ENCODE measurements around the gene APBB2.

The APBB2 gene

DNA sequence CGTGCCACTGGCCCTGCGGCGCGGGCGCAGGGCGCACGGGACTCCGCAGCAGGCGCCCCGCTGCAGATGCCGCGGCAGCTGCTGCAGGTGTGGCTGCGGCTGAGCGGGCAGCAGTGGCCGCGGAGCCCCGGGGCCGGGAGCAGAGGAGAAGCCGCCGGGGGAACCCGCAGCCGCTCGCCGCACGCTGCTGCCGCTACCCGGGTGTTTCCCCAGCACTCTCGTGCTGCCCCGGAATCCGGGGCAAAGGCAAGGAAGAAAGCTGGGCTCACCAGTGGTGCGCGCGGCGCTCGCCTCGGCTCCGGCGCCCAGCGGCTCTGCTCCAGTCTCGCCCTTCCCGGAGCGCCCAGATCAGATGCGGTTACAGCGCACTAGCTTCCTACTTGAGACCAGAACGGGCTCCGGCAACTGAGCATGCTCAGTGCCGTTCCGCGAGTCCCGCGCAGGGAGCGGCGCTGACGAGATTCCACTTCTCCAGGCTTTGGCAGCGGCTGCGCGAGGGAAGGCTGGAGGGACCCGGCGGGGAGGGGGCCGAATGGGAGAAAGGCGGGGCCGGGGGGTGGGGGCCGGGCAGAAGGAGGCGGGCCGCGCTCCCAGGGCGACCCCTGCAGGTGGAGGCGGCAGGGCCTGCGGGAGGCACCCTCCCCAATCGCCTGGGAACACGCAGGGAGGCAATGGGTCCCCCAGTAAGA is at the start of gene APBB2:
Gene APBB2, minus strand, starts transcription at position 407 of the 689 bp plus-strand sequence. CDS start 181,288 bp downstream, outside the sequence.
- peak; percentile 96 for DNase-seq

DNA sequence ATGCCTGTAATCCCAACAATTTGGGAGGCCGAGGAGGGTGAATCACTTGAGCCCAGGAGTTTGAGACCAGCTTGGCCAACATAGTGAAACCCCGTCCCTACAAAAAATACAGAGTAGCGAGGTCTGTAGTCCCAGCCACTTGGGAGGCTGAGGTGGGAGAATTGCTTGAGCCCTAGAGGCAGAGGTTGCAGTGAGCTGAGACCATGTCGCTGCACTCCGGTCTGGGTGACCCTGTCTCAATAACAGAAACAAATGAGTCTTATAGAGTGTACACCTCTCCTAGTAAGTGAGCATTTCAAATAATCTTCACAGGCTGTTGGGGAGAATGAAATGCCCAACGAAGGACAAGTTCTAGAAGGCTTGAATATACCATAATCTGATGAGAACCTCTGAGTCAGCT is 47.9 kb upstream of the APBB2 start:
- DNase-seq: no peak

DNA sequence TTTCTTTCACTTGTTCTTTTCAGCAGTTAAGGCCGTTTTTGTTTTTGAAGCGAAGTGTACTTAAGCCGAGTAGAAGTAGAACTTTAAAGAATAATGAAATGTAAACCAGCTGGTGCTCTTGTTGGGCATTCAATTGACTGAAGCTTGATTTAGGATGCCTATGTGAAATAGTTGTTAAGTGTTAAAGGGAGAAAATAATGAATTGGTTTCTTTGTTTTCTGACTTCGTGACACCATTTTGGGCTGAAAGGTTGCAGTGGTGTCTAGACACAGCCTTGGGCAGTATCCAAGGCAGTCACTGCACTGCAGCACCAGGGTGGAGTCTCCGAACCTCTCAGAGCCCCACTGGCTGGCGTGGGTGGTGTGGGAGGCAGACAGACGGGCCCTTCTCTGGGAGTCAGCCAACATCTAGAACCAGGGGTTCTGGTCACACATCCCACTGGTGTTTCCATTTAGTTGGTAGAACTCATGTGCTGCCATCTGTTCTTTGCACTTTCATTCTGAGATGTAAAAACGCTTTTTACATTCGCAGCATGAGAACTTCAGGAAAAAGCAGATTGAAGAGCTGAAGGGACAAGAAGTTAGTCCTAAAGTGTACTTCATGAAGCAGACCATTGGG is 45.9 kb upstream of the APBB2 start:
- no peak for DNase-seq

DNA sequence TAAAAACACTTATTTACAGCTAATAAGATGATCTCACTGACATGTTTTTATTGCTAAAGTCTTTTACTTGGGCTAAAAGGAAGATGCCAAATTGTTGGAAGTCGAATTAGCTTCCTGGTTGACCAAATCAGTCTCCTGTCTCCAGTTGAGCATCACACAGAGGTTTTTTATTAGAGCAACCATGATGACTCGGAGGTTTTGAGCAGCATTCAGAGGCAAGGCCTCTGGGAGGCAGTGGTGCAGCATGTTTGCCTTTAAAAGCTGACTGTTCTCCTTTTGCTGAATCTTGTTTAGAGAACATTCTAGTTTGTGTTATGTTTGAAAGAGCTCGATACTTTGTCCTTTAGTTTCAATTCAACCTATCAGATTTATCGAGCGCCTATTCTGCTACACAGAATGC is 44.4 kb upstream of the APBB2 start:
- peak; percentile 51 for DNase-seq

DNA sequence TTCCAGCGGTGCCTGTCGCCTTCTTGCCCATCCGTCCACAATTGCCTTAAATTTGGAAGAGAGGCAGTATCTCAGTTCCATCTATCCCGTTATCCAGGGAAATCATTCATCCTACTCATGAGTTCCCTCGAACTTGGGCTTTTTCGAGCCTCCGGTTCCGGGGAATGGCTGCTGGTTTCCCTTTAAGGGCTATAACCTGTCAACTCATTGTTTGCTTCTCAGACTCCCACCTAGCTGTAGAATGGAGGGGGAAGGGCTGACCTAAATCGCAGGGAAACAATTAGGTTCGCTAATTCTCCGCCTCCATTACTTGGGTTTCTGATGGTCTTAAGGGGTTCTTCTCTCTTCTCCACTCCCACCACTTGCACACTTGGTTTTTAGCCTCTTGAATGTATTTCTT is 43.6 kb upstream of the APBB2 start:
- DNase-seq: peak; percentile 26

DNA sequence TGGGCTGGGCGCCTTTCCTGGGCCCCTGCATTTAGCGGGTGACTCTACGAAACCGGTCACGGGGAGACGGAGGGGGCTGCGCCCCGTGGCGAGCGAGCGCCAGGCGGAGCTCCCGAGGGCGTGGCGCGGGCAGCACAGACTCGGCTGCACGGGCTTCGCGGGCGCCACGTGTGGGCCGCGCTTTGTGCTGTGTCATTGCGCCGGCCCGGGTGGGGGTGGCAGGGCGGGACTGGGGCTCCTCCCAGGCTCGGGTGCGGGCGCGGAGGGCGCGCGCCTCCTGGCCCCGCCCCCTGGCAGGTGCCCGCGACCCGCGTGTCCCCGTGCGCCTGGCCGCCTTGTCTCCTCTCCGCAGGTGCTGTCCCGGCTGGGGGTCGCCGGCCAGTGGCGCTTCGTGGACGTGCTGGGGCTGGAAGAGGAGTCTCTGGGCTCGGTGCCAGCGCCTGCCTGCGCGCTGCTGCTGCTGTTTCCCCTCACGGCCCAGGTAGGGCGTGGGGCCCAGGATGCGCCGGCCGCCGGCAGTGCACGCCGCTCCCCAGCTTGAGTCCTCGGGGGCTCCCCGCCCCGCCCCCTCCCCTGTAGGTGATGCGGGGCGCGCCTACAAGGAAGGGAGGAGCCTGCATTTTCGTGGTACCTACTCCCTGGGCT is 43.0 kb upstream of the APBB2 start:
- peak; percentile 80 for DNase-seq

DNA sequence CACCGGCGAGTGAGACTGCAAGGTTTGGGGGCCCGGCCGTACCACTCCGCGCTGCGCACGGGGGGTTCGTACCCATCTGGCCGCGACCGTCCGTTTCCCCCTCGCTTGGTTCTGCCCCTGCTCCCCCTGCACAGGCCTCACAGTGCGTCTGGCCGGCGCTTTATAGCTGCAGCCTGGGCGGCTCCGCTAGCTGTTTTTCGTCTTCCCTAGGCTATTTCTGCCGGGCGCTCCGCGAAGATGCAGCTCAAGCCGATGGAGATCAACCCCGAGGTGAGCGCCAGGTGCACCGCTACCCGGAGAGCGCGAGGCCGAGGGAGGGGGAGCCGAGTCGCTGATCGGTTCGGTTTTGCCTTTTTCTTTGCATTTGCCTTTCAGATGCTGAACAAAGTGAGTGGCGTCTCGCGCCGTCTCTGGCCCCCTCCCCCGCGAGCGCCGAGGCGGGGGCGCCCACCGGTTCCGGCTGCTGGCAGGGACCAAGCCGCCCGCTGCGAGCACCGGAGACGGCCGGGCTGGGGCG is 42.5 kb upstream of the APBB2 start, which contains the start of gene UCHL1:
Gene UCHL1, plus strand, starts transcription at position 189 of the 517 bp plus-strand sequence. Its CDS starts 49 bp downstream, at position 238.
- peak; percentile 95 for DNase-seq

DNA sequence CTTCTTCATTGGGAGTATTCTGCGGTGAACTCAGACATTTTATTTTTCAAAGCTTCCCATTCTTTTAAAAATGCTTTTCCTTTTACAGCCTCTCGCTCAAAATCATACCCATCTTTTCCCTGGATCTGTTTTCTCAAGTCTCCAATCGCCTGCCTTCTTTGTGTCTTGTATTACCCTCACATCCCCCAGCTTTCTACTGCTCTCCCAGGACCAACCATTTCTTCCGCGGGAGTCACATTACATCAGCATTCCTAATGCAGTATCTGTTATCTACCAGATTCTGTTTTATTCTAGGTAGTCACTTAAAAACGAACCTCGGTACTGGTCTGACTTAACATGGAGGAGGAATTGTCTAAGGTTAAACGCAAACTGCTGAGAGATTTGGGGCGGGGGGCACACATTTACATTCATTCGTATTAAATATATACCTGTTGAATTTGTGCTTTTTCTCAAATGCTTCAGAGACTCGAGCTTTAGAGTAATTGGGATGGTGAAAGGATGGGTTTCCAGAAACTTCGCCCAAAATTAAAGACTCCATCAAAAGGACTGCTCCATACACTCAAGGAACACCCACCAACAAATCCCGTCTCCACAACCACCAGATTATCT is 41.9 kb upstream of the APBB2 start:
- peak; percentile 30 for DNase-seq

DNA sequence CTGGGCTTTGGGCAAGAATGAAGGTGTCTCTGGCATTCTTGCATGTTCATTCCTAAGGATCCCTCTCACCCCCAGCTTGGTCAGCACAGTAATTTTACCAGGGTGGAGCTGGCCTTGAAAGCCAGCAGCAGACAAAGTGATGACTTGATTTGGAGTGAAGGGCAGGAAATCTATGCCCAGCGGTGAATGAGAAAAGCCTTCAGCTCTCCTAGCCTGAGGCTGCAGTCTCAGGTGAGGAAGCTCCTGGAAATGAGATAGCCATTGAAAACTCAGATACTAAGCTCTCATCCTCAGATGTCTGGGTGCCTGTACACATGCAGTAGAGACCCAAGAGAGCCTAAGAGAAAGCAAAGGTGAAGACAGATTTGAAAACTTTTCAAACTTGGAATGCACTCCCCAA is 31.6 kb upstream of the APBB2 start:
- no peak for DNase-seq

DNA sequence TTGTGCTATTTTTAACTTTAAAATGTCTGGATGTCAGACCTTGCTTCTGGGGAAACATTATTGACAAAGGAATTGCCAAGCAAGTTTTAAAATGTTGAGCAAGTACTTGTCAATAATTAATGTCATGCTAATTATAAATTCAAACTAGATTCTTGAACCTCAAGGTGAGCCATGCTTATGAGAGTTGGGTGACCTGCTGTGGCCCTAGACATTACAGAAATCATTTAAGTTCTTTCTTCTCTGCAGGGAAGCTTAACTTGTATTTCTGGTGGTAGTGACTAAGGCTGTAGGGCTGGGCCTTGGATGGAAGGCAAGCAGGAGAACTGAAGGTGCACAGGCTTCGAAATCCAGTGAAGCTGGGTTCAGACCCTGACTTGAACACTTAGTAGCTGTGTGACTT is 27.6 kb upstream of the APBB2 start:
- DNase-seq: no peak

DNA sequence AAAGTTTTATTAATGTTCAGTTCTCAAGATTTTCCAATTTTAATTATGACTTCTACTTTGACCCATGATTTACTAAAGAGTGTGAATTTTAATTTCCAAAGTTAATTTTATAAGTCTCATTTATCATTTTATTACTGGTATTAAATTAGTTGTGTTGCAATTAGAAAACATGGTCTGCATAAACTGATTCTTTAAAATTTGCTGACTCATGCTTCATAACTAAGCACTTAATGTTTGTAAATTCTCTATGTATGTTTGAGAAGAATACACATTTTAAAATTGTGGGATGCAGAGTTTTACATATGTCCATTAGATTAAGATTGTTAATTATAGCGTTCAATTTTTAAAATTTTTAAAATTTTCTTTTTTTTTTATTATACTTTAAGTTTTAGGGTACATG is 22.2 kb upstream of the APBB2 start:
- DNase-seq: no peak

DNA sequence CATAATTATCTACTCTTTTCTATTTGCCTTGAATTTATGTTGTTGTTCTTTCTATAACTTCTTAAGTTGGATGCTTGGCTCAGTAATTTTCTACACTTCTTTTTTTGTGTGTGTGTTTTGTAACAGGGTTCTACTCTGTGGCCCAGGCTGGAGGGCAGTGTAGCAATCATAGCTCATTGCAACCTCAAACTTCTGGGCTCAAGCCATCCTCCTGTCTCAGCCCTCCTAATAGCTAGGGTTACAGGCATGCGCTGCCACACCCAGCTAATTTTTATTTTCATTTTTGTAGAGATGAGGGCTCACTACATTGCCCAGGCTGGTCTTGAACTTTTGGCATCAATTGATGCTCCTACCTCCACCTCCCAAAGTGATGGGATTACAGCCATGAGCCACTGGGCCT is 21.7 kb upstream of the APBB2 start:
- DNase-seq: no peak

DNA sequence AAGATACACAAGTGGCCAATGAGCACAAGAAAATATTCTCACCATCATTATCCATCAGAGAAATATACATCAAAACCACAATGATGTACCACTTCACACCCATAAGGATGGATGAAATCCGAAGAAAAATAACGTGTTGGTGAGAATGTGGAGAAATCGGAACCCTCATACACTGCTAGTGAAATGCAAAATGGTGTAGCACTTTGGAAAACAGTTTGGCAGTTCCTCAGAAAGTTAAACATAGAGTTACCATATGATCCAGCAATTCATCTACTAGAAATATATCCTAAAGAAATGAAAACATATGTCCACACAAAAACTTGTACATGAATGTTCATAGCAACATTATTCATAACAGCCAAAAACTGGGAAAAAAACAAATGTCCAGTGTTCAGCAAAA is 18.5 kb upstream of the APBB2 start:
- DNase-seq: no peak

DNA sequence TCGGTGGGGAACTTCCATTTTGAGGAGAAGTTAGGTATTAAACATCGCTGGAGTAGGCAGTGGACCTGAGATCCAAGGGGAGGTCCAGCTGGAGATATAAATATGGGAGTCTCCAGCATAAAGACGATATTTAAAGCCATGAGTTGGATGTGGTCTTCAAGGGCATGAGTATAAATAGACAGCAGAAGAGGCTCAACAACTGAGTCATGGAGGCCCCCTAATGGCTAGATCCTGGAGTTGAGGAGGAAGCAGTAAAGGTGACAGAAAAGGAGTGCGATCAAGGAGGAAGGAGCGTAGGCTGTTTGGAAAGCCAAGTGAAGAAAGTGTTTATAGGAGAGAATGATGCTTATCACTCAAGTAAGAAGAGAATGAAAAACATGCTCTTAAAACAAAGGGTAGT is 18.1 kb upstream of the APBB2 start:
- DNase-seq: no peak

DNA sequence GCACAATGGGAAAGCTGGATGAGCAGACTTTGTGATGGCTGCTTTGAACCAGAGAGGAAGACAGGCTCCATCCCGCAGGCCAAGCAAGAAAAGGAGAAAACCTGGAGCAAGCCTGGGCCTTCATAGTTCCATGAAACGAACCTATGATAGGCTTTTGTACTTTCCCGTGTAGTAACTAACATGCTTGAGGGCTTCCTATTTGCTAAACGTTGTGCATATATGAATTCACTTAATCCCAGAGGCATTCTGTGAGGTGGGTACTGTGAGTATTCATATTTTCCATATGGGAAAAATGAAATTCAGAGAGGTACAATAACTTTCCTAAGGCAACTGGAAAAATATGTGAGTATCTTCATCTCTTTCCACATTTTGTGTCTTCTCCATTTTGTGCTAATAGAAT is 13.6 kb upstream of the APBB2 start:
- DNase-seq: no peak

DNA sequence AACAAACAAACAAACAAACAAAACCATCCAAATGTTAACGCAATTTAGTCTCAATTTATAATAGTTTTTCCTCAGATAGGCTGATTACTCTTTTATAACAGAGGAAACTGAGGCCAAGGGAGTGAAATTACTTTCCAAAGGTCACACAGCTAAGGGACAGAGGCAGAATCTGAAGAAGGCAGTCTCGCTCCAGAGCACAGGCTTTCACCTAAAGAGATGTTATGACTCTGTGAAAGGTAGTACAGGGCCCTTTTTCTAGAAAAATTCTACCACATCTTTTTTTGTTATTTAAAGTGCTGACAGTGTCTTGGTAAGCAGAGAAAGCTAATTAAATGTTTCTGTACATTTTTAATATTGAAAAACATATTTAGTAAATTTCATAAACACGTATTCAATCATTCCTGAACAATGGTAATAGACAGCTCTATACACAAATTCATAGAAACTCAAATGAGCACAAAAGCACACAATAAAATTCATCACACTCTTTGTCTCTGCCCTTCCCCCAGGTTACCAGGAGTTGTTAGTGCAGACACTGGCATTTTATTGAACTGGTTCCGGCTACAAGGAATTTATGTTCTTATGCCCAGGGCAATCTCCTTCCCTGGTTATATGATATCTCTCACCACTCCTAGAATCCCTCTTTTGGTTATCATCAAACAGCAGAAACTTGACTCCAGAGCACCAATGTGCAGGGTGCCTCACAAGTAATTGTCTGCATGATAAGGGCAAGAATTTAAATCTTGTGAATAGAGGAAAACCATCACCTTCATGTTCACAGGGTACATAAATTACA is 7.7 kb upstream of the APBB2 start:
- DNase-seq: no peak

DNA sequence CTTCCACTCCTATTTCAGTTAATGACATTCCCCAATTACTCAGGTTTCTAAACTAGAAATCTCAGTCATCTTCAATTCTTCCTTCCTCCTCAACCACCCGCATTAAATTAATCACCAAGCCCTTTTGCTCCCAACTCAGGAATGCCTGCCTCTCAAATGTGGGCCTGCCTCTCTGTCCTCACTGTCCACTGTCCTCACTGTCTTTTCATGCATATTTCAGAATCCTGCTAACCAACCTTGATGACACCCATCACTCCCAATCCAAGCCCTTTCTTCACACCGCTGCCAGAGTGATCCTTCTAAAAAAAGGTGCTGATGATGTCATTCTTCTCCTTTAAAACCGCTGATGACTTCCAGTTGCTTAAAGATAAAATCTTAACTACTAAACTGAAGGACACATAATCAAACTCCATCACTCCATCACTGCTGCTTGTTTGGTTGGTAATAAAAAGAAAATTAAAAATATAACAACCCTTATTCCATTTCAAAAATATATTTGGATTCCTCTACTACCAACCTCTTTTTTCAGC is 5.1 kb upstream of the APBB2 start:
- DNase-seq: no peak

DNA sequence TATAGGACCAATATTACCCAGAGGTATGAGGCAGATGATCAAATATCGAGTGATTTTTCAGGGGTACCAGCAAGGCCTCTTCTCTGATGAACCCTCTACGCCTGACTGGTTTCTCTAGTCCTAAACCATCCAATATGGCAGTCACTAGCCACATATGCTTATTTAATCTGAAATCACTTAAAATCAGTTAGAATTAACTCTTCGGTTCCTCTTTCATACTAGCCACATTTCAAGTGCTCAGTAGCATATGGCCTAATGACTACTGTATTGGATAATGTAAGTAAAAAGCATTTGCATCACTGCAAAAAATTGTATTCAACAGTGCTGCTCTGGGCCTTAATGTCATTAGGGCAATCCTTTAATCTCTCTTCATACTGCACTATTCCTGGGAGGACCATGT is 4.4 kb upstream of the APBB2 start:
- no peak for DNase-seq

DNA sequence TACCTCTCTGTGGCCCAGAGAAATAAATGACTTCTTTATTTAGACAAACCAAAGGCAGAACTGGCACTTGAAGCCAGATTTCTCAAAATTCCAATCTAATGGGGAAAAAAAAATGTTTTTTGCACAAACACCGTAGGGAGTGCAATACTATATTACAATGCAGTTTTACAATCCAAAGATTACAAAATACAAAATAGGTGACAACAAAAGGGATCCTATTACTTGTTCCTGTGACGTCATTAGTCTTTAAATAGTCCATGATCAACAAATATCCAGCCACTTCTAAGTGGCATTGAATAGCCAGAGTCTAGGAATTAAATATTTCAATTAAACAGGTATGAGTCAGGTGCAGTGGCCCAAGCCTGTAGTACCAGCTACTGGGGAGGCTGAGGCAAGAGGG is 3.0 kb upstream of the APBB2 start:
- DNase-seq: no peak

DNA sequence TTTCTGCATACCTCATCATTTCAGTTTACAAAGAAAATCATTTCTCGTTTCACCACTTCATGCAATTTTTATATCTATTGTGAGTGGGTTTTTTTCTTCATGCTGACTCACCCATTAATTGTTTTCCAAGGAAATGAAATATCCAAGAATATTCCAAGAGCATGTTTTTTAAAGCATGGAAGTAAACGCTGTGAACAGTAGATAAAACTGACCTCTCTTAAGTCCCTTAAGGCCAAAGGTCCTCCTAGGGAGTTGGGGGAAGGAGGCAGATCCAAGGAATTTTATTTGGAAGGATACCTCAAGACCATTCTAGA is 2.6 kb upstream of the APBB2 start:
- no peak for DNase-seq

DNA sequence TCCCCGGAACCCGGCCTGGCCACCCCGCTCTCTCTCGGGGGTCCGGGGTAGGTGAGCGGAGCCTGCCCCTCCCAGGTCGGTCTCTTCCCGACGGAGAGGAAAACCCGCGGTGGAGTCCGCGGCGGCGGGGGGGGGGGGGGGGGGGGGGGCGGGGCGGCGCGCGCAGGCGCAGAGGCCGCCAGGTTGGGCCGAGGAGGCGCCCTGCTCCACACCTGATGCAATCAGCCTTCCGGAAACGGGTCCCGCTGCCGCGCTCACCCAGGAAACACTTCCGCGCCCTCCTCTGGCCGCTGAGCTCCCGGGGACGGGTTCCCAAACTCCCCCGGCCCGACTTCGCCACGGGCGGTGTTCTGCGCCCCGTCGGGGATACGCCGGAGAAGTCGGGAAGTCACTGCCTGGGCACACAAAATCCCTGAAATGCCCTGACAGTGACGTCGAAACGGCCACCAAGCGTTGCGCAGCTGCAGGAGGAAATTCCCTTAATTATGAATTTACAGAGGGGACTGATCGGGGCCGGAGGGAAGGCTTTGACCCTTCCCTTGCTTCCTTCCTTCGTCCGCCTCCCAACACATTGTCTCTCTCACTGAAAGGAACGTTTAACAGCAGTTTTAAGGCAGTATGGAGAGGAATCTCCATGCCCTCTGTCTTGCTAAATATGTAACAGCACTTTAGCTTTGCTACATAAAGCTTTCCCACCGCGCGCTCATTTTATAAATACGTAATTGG is 2.1 kb upstream of the APBB2 start:
- peak; percentile 85 for DNase-seq

DNA sequence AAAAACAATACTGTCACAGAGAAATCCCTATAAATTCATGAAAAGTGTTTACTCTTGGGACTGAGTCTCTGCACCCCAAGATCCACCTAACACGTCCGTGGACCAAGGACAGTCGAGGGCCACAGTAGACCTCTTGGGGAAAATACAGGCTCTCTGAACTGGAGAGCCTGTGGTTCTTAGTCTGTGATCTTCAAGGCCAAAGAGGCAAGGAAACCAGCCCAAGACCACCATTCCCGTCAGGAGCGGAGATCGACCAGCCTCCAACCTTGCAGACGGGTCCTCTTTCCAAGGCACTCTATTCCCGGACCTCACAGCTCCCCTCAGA is 1.6 kb upstream of the APBB2 start:
- no peak for DNase-seq
